GM12878 (cell line): ENCODE results near the gene SLC22A7. TPM values are rescaled to one million over a fixed set of nuclear protein-coding genes. Genes with fewer than 3 reads are reported as not detected.

ENCODE experiments used
- FOXM1 ChIP-seq: IDR thresholded peaks from 2 replicates; pipeline ENCODE4 v1.6.1; 2012; ENCODE audit warnings: low read depth, mild to moderate bottlenecking, inconsistent platforms, low read length, moderate library complexity
- NFYA ChIP-seq: IDR thresholded peaks from 2 replicates; pipeline ENCODE4 v1.6.1; 2011; ENCODE audit warnings: low read depth, mild to moderate bottlenecking, low read length, improper control_type of control experiment, borderline replicate concordance
- RCOR1 ChIP-seq: conservative IDR thresholded peaks from 2 replicates; pipeline ENCODE4 v1.6.1; 2012; ENCODE audit warnings: low read depth, low read length, improper control_type of control experiment
- polyA plus RNA-seq, 11 experiments: library from polyadenylated mRNA; depleted of rRNA in 4 of 11; unstranded in 6 of 11; stranded (reverse) in 5 of 11; fragments of >200 nt; fragmentation: Nextera tagmentation in 4 of 11; fragmentation: Illumina TruSeq in 1 of 11; extraction: Ambion mirVana in 4 of 11; extraction: Trizol in 1 of 11; gene quantifications; 1 replicate in 1 of 11; 2 replicates in 10 of 11; pipeline versions ENCODE4 v1.2.1 to v1.2.3, GENCODE V29; 2011 to 2016; ENCODE audit warnings: inconsistent platforms in 2 of 11, missing spikeins in 2 of 11, low read depth in 1 of 11
- total RNA-seq, 4 experiments: library from RNA; depleted of rRNA in 3 of 4; stranded (reverse); fragments of >200 nt in 3 of 4; fragmentation: Illumina TruSeq in 1 of 4; extraction: Trizol in 1 of 4; gene quantifications; 2 replicates each; pipeline versions ENCODE4 v1.2.1 to v1.2.3, GENCODE V29; 2013 to 2021
- TF ChIP-seq, protein P1 (sequence below): IDR thresholded peaks from 2 replicates; pipeline ENCODE4 v1.6.1; 2012; ENCODE audit warnings: improper control_type of control experiment, low read depth, low read length; ENCODE audit not compliant: insufficient replicate concordance
- TF ChIP-seq, protein P2 (sequence below): IDR thresholded peaks from 2 replicates; pipeline ENCODE4 v1.6.1; 2012; ENCODE audit warnings: mild to moderate bottlenecking, low read depth, low read length

The SLC22A7 gene
- total and polyA plus RNA-seq, 10 of the 15 experiments (the other 5 are each of a cell fraction or from before 2014, with no cell fraction given): 0.08 to 0.31 TPM; not detected in 8

DNA sequence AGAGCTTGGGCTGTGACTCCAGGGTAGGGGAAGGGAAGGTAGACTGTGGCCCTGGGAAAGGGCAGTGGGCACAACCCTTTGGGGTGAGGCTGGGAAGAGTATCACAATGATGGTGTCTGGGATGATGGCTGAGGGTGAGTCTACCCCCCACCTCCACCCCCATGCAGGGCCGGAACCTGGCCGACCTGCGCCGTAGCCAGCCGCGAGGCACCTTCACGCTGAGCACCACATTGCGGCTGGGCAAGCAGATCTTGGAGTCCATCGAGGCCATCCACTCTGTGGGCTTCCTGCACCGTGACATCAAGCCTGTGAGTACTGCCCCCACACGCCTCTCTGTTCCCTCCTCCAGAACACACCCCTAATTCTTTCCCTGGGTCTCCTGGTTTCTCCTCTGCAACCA, 44.7 kb upstream of the SLC22A7 start (continued):
- TF ChIP-seq, protein P1, sequence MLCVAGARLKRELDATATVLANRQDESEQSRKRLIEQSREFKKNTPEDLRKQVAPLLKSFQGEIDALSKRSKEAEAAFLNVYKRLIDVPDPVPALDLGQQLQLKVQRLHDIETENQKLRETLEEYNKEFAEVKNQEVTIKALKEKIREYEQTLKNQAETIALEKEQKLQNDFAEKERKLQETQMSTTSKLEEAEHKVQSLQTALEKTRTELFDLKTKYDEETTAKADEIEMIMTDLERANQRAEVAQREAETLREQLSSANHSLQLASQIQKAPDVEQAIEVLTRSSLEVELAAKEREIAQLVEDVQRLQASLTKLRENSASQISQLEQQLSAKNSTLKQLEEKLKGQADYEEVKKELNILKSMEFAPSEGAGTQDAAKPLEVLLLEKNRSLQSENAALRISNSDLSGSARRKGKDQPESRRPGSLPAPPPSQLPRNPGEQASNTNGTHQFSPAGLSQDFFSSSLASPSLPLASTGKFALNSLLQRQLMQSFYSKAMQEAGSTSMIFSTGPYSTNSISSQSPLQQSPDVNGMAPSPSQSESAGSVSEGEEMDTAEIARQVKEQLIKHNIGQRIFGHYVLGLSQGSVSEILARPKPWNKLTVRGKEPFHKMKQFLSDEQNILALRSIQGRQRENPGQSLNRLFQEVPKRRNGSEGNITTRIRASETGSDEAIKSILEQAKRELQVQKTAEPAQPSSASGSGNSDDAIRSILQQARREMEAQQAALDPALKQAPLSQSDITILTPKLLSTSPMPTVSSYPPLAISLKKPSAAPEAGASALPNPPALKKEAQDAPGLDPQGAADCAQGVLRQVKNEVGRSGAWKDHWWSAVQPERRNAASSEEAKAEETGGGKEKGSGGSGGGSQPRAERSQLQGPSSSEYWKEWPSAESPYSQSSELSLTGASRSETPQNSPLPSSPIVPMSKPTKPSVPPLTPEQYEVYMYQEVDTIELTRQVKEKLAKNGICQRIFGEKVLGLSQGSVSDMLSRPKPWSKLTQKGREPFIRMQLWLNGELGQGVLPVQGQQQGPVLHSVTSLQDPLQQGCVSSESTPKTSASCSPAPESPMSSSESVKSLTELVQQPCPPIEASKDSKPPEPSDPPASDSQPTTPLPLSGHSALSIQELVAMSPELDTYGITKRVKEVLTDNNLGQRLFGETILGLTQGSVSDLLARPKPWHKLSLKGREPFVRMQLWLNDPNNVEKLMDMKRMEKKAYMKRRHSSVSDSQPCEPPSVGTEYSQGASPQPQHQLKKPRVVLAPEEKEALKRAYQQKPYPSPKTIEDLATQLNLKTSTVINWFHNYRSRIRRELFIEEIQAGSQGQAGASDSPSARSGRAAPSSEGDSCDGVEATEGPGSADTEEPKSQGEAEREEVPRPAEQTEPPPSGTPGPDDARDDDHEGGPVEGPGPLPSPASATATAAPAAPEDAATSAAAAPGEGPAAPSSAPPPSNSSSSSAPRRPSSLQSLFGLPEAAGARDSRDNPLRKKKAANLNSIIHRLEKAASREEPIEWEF: no peak
- TF ChIP-seq, protein P2, sequence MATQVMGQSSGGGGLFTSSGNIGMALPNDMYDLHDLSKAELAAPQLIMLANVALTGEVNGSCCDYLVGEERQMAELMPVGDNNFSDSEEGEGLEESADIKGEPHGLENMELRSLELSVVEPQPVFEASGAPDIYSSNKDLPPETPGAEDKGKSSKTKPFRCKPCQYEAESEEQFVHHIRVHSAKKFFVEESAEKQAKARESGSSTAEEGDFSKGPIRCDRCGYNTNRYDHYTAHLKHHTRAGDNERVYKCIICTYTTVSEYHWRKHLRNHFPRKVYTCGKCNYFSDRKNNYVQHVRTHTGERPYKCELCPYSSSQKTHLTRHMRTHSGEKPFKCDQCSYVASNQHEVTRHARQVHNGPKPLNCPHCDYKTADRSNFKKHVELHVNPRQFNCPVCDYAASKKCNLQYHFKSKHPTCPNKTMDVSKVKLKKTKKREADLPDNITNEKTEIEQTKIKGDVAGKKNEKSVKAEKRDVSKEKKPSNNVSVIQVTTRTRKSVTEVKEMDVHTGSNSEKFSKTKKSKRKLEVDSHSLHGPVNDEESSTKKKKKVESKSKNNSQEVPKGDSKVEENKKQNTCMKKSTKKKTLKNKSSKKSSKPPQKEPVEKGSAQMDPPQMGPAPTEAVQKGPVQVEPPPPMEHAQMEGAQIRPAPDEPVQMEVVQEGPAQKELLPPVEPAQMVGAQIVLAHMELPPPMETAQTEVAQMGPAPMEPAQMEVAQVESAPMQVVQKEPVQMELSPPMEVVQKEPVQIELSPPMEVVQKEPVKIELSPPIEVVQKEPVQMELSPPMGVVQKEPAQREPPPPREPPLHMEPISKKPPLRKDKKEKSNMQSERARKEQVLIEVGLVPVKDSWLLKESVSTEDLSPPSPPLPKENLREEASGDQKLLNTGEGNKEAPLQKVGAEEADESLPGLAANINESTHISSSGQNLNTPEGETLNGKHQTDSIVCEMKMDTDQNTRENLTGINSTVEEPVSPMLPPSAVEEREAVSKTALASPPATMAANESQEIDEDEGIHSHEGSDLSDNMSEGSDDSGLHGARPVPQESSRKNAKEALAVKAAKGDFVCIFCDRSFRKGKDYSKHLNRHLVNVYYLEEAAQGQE: no peak
- TF ChIP-seq RCOR1 (no peak), NFYA (no peak), FOXM1 (no peak)
